SK-N-SH treated with all-trans-retinoic acid at 6 μM for 48 hours (cell line): ENCODE results near the gene AFAP1.

Source experiments
- CREB5 ChIP-seq: fragments of 250-450 bp; sonication (Bioruptor Pico); IDR thresholded peaks from 2 replicates; pipeline ENCODE4 v1.5.1; 2020; ENCODE audit warnings: low read depth, mild to moderate bottlenecking, moderate library complexity
- CSRNP3 ChIP-seq: fragments of 250-450 bp; sonication (Bioruptor Pico); IDR thresholded peaks from 2 replicates; pipeline ENCODE4 v1.5.1; 2021; ENCODE audit warnings: mild to moderate bottlenecking, moderate library complexity
- ESRRG ChIP-seq: fragments of 250-450 bp; sonication (Bioruptor Pico); IDR thresholded peaks from 2 replicates; pipeline ENCODE4 v1.6.1; 2021; ENCODE audit warnings: mild to moderate bottlenecking
- OSR1 ChIP-seq: fragments of 250-450 bp; sonication (Bioruptor Pico); IDR thresholded peaks from 2 replicates; pipeline ENCODE4 v1.8.0; 2022; ENCODE audit warnings: moderate library complexity, mild to moderate bottlenecking, inconsistent platforms
- RARB ChIP-seq: fragments of 250-450 bp; sonication (Bioruptor Pico); IDR thresholded peaks from 2 replicates; pipeline ENCODE4 v1.8.0; 2021; ENCODE audit warnings: mild to moderate bottlenecking, moderate library complexity
- SNAI2 ChIP-seq: fragments of 250-450 bp; sonication (Bioruptor Pico); IDR thresholded peaks from 2 replicates; pipeline ENCODE4 v1.5.0; 2020; ENCODE audit warnings: mild to moderate bottlenecking, moderate library complexity
- ZFP30 ChIP-seq: fragments of 450-650 bp; formaldehyde crosslinking; IDR thresholded peaks from 2 replicates; pipeline ENCODE4 v1.5.0; 2022; ENCODE audit warnings: mild to moderate bottlenecking, moderate library complexity

- TF ChIP-seq ZFP30 (CRISPR knock-in tag) (no peak), CREB5 (no peak), OSR1 (CRISPR knock-in tag) (no peak), RARB (no peak), ESRRG (CRISPR knock-in tag) (no peak), CSRNP3 (CRISPR knock-in tag) (no peak), SNAI2 (no peak)
Measured at GRCh38 chr4:7786517-7786916, 153.1 kb downstream of the AFAP1 start.
